ENCODE results near the gene ZNF593. TPM values are rescaled to one million over a fixed set of nuclear protein-coding genes. Genes with fewer than 3 reads are reported as not detected.

The ZNF593 gene
- total and polyA plus RNA-seq, 2 experiments from 2014 or later, result 26.2 to 108 TPM

- TF ChIP-seq, protein P1, sequence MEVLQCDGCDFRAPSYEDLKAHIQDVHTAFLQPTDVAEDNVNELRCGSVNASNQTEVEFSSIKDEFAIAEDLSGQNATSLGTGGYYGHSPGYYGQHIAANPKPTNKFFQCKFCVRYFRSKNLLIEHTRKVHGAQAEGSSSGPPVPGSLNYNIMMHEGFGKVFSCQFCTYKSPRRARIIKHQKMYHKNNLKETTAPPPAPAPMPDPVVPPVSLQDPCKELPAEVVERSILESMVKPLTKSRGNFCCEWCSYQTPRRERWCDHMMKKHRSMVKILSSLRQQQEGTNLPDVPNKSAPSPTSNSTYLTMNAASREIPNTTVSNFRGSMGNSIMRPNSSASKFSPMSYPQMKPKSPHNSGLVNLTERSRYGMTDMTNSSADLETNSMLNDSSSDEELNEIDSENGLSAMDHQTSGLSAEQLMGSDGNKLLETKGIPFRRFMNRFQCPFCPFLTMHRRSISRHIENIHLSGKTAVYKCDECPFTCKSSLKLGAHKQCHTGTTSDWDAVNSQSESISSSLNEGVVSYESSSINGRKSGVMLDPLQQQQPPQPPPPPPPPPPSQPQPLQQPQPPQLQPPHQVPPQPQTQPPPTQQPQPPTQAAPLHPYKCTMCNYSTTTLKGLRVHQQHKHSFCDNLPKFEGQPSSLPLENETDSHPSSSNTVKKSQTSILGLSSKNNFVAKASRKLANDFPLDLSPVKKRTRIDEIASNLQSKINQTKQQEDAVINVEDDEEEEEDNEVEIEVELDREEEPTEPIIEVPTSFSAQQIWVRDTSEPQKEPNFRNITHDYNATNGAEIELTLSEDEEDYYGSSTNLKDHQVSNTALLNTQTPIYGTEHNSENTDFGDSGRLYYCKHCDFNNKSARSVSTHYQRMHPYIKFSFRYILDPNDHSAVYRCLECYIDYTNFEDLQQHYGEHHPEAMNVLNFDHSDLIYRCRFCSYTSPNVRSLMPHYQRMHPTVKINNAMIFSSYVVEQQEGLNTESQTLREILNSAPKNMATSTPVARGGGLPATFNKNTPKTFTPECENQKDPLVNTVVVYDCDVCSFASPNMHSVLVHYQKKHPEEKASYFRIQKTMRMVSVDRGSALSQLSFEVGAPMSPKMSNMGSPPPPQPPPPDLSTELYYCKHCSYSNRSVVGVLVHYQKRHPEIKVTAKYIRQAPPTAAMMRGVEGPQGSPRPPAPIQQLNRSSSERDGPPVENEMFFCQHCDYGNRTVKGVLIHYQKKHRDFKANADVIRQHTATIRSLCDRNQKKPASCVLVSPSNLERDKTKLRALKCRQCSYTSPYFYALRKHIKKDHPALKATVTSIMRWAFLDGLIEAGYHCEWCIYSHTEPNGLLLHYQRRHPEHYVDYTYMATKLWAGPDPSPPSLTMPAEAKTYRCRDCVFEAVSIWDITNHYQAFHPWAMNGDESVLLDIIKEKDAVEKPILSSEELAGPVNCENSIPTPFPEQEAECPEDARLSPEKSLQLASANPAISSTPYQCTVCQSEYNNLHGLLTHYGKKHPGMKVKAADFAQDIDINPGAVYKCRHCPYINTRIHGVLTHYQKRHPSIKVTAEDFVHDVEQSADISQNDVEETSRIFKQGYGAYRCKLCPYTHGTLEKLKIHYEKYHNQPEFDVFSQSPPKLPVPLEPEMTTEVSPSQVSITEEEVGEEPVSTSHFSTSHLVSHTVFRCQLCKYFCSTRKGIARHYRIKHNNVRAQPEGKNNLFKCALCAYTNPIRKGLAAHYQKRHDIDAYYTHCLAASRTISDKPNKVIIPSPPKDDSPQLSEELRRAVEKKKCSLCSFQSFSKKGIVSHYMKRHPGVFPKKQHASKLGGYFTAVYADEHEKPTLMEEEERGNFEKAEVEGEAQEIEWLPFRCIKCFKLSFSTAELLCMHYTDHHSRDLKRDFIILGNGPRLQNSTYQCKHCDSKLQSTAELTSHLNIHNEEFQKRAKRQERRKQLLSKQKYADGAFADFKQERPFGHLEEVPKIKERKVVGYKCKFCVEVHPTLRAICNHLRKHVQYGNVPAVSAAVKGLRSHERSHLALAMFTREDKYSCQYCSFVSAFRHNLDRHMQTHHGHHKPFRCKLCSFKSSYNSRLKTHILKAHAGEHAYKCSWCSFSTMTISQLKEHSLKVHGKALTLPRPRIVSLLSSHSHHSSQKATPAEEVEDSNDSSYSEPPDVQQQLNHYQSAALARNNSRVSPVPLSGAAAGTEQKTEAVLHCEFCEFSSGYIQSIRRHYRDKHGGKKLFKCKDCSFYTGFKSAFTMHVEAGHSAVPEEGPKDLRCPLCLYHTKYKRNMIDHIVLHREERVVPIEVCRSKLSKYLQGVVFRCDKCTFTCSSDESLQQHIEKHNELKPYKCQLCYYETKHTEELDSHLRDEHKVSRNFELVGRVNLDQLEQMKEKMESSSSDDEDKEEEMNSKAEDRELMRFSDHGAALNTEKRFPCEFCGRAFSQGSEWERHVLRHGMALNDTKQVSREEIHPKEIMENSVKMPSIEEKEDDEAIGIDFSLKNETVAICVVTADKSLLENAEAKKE (CRISPR knock-in tag; IDR thresholded peaks at IDR 0.05), result no peak
- no peak for TF ChIP-seq NANOG (IDR thresholded peaks at IDR 0.05; ENCODE audit: borderline replicate concordance)
- TF ChIP-seq CTCF (conservative IDR thresholded peaks at IDR 0.05; ENCODE audit: low read depth in 2 of 2), result no peak
- no peak for TF ChIP-seq EZH2 (IDR thresholded peaks at IDR 0.05; ENCODE audit: low read depth, unreplicated experiment)
Observed at GRCh38 chr1:26218906-26219494, 49.3 kb downstream of the ZNF593 start (continued).

Other genes starting within 250 kb of the ZNF593 start
- gene PAFAH2, start 171.8 kb upstream of the ZNF593 start, total RNA-seq (2014; rRNA removed; shearing (Covaris generic)), result 7.7 and 10.3 TPM in 2 replicates
- gene PAFAH2, start 171.8 kb upstream of the ZNF593 start, polyA plus RNA-seq (2016; fragmentation: Nextera tagmentation; extraction: Ambion mirVana), result 5.7 TPM in 2 replicates
- 0.35 and 1.2 TPM in 2 replicates for gene EXTL1, start 148.1 kb upstream of the ZNF593 start, total RNA-seq (2014; rRNA removed; shearing (Covaris generic))
- 0.21 and 0.37 TPM in 2 replicates for gene EXTL1, start 148.1 kb upstream of the ZNF593 start, polyA plus RNA-seq (2016; fragmentation: Nextera tagmentation; extraction: Ambion mirVana)
- gene SLC30A2, start 123.8 kb upstream of the ZNF593 start, total RNA-seq (2014; rRNA removed; shearing (Covaris generic)), result 0.07 TPM in 1 of 2 replicates, not detected in the other
- gene SLC30A2, start 123.8 kb upstream of the ZNF593 start, polyA plus RNA-seq (2016; fragmentation: Nextera tagmentation; extraction: Ambion mirVana), result not detected in 2 replicates
- gene TRIM63, start 102.3 kb upstream of the ZNF593 start, total RNA-seq (2014; rRNA removed; shearing (Covaris generic)), result 0.17 TPM in 1 of 2 replicates, not detected in the other
- not detected in 2 replicates for gene TRIM63, start 102.3 kb upstream of the ZNF593 start, polyA plus RNA-seq (2016; fragmentation: Nextera tagmentation; extraction: Ambion mirVana)
- gene PDIK1L, start 58.1 kb upstream of the ZNF593 start, total RNA-seq (2014; rRNA removed; shearing (Covaris generic)), result 3.0 and 4.3 TPM in 2 replicates
- gene PDIK1L, start 58.1 kb upstream of the ZNF593 start, polyA plus RNA-seq (2016; fragmentation: Nextera tagmentation; extraction: Ambion mirVana), result 1.2 and 1.6 TPM in 2 replicates
- 0.08 and 0.24 TPM in 2 replicates for gene FAM110D, start 10.8 kb upstream of the ZNF593 start, total RNA-seq (2014; rRNA removed; shearing (Covaris generic))
- gene FAM110D, start 10.8 kb upstream of the ZNF593 start, polyA plus RNA-seq (2016; fragmentation: Nextera tagmentation; extraction: Ambion mirVana), result 0.39 and 0.45 TPM in 2 replicates
- not detected in 2 replicates for gene C1orf232, start 945 bp upstream of the ZNF593 start, total RNA-seq (2014; rRNA removed; shearing (Covaris generic))
- not detected in 2 replicates for gene C1orf232, start 945 bp upstream of the ZNF593 start, polyA plus RNA-seq (2016; fragmentation: Nextera tagmentation; extraction: Ambion mirVana)
- gene ZNF593OS, start 1.9 kb downstream of the ZNF593 start, total RNA-seq (2014; rRNA removed; shearing (Covaris generic)), result not detected in 2 replicates
- 0.68 and 1.1 TPM in 2 replicates for gene ZNF593OS, start 1.9 kb downstream of the ZNF593 start, polyA plus RNA-seq (2016; fragmentation: Nextera tagmentation; extraction: Ambion mirVana)
- 11.3 and 12.5 TPM in 2 replicates for gene CNKSR1, start 7.6 kb downstream of the ZNF593 start, total RNA-seq (2014; rRNA removed; shearing (Covaris generic))
- 9.7 and 9.8 TPM in 2 replicates for gene CNKSR1, start 7.6 kb downstream of the ZNF593 start, polyA plus RNA-seq (2016; fragmentation: Nextera tagmentation; extraction: Ambion mirVana)
- not detected in 2 replicates for gene CATSPER4, start 20.7 kb downstream of the ZNF593 start, total RNA-seq (2014; rRNA removed; shearing (Covaris generic))
- gene CATSPER4, start 20.7 kb downstream of the ZNF593 start, polyA plus RNA-seq (2016; fragmentation: Nextera tagmentation; extraction: Ambion mirVana), result 0.31 and 0.35 TPM in 2 replicates
- 26.1 and 36.8 TPM in 2 replicates for gene CEP85, start 64.3 kb downstream of the ZNF593 start, total RNA-seq (2014; rRNA removed; shearing (Covaris generic))
- 11.6 and 12.8 TPM in 2 replicates for gene CEP85, start 64.3 kb downstream of the ZNF593 start, polyA plus RNA-seq (2016; fragmentation: Nextera tagmentation; extraction: Ambion mirVana)
- 28.9 and 30.9 TPM in 2 replicates for gene SH3BGRL3, start 110.2 kb downstream of the ZNF593 start, total RNA-seq (2014; rRNA removed; shearing (Covaris generic))
- 370 and 378 TPM in 2 replicates for gene SH3BGRL3, start 110.2 kb downstream of the ZNF593 start, polyA plus RNA-seq (2016; fragmentation: Nextera tagmentation; extraction: Ambion mirVana)
- 8.0 and 9.4 TPM in 2 replicates for gene UBXN11, start 136.7 kb downstream of the ZNF593 start, total RNA-seq (2014; rRNA removed; shearing (Covaris generic))
- 7.3 and 8.3 TPM in 2 replicates for gene UBXN11, start 136.7 kb downstream of the ZNF593 start, polyA plus RNA-seq (2016; fragmentation: Nextera tagmentation; extraction: Ambion mirVana)
- gene CD52, start 148.1 kb downstream of the ZNF593 start, total RNA-seq (2014; rRNA removed; shearing (Covaris generic)), result not detected in 2 replicates
- 7.3 and 9.6 TPM in 2 replicates for gene CD52, start 148.1 kb downstream of the ZNF593 start, polyA plus RNA-seq (2016; fragmentation: Nextera tagmentation; extraction: Ambion mirVana)
- gene CRYBG2, start 184.2 kb downstream of the ZNF593 start, total RNA-seq (2014; rRNA removed; shearing (Covaris generic)), result 10.0 and 18.4 TPM in 2 replicates
- gene CRYBG2, start 184.2 kb downstream of the ZNF593 start, polyA plus RNA-seq (2016; fragmentation: Nextera tagmentation; extraction: Ambion mirVana), result 17.6 and 19.4 TPM in 2 replicates
- not detected in 2 replicates for gene ZNF683, start 202.8 kb downstream of the ZNF593 start, total RNA-seq (2014; rRNA removed; shearing (Covaris generic))
- not detected in 2 replicates for gene ZNF683, start 202.8 kb downstream of the ZNF593 start, polyA plus RNA-seq (2016; fragmentation: Nextera tagmentation; extraction: Ambion mirVana)
- gene LIN28A, start 240.9 kb downstream of the ZNF593 start, total RNA-seq (2014; rRNA removed; shearing (Covaris generic)), result 1,538 and 1,571 TPM in 2 replicates
- gene LIN28A, start 240.9 kb downstream of the ZNF593 start, polyA plus RNA-seq (2016; fragmentation: Nextera tagmentation; extraction: Ambion mirVana), result 604 and 648 TPM in 2 replicates